IPS-11a (cell line): ENCODE data around the gene LIX1L.

Experiments used
- H3K4me3 ChIP-seq: one replicate; pipeline ENCODE4 v1.5.1; 2013; ENCODE audit warnings: low read depth, low read length, control low read depth

LIX1L gene

GRCh38 chr1:145985502-145986439, 28.0 kb upstream of the LIX1L start:
- H3K4me3 ChIP-seq, result no peak overlapping the region

DNA sequence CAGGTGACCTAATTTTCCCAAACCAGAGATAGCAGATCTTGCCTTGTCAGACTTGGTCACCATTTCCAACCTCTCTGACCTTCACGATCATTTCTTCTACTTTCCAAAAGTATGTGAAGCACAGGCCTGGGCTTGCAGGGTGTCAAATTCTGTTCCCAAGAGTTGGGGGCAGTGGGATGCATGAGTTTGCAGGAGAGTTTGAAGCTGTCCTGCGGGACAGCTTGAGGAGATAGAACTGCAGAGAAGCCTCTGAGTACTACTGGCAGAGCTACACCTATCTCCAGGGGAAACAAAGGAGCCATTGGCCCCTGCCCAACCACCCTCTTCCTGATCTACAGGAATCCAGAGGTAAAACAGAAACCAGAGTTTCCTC, 27.3 kb upstream of the LIX1L start:
- H3K4me3 ChIP-seq, result no peak overlapping the region

GRCh38 chr1:145983960-145984830, 26.4 kb upstream of the LIX1L start:
- H3K4me3 ChIP-seq, result no peak overlapping the region

DNA sequence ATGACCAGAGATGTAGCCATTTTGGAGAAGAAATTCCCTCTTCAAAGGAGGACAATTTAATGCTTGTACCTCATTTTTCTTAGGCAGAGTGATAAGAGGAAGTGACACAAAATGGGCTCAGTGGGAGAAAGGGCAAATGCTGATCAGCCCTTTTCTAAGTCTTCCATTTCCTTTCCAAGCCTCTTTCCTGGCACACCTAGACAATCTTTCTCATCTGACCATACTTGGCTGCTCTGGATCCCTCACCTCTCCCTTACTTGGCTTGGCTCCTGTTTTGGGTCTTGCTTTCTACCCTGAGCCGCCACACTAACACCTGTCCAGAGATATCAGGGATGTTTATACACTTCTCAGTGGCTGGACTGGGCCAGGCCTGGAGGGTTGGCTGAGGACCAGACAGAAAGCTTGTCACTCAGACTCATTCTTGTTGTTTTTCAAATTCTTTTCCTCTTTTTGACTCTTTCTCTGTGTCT, 25.4 kb upstream of the LIX1L start:
- H3K4me3 ChIP-seq, result no peak overlapping the region

GRCh38 chr1:145982010-145982723, 24.4 kb upstream of the LIX1L start:
- H3K4me3 ChIP-seq, result no peak overlapping the region

DNA sequence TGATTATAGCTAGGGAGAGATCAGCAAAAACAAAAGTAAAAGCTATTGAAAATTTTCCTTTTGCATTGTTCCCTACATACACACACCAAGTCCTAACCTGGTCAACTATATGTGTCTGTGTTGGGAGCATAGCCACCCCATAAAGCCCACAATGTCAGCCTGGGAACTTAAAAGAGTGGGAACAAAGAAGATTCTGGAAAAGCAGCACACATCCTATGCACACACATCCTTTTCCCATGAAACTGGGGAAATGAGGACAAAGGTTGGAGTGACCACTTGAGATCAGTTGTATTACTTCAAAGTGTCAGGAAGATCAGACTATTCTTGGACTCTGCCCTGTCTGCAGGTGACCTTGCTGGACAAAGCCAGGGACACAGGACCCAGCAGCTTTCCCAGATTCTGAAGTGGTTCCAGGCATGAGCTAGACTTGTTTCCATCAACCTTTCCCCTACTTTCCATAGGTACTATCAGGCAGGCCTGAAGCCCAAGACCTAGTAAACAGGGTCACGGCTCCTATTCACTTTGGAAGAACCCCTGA, 22.7 kb upstream of the LIX1L start:
- H3K4me3 ChIP-seq, result no peak overlapping the region

GRCh38 chr1:145979746-145980456, 22.1 kb upstream of the LIX1L start:
- H3K4me3 ChIP-seq, result no peak overlapping the region

DNA sequence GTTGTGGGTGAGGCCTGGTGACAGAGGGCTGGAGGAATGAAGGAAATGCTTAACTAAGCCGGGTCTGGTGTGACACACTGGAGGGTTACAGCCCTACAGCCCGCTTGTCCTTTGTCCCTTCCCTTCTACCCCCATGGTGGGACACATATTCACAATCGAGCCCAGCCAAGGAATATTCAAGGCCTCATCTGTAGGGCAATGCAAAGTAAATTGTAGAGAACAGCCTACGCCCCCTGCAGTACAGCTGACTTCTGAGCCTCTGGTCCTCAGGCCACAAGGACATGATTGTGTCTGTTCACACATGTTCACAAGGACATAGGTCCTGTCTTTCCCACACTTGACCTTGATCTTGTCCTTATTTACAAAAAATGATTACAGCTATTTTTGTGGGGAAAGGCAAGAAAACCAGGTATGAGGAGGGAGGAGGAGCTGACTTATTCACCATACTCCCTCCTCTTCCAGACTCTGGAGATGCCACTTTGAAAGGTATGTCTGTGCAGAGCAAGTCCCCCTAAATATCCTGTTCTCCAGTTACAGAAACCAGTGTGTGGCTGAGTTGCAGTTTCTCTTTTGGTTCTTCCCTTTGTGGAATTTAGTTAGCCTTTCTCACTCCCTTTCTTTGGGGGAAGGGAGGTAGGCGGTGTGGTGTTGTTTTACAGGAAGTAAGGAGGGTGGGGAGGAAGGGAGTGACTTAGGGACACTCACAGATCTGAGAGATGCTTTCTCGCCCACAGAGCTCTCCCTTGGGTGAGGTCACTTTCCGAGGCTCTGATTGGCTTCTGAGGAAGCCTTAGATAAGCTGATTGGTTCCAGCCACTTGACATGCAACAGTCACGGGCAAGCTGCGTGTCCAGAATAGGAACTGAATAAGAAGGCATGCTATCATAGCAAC, 21.3 kb upstream of the LIX1L start:
- no peak overlapping the region for H3K4me3 ChIP-seq

GRCh38 chr1:145978471-145978853, 20.6 kb upstream of the LIX1L start:
- no peak overlapping the region for H3K4me3 ChIP-seq

DNA sequence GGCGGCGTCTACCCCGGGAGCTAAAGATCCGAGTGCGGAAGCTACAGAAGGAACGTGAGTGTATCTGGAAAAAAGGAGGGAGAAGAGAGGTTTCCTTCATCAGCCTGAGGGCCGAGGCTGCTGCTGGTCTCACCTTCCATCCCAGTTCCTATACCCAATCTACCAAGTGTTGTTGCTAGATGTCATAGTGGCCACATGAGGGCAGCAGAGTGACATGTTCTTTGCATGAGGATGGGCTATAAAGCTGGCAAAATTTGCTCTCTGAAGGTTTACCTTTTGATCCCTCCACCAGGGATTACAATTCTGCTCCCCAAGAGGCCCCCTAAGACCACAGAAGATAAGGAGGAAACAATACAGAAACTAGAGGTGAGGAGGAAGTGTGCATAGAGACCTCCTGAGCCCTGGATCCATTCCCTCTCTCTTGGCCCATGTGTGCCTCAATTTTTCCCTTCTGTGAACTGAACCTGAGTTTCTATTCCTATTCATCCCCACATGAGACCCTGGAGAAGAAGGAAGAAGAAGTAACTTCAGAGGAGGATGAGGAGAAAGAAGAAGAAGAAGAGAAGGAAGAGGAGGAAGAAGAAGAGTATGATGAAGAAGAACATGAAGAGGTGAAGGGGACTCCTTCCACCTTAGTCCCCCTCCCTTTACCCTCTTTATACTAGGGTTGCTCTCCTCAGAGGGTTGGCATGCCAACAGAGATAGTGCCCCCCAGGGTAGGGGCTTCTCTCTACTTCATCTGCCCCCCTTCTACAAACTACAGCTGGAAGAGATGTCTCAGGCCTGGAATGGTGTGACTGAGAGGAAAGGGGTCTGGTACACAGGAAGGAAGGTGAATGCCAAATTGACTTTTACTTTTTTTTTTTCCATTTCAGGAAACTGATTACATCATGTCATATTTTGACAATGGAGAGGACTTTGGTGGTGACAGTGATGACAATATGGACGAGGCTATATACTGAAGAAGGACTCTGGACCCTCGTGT, 20.0 kb upstream of the LIX1L start:
- H3K4me3 ChIP-seq, result no peak overlapping the region

DNA sequence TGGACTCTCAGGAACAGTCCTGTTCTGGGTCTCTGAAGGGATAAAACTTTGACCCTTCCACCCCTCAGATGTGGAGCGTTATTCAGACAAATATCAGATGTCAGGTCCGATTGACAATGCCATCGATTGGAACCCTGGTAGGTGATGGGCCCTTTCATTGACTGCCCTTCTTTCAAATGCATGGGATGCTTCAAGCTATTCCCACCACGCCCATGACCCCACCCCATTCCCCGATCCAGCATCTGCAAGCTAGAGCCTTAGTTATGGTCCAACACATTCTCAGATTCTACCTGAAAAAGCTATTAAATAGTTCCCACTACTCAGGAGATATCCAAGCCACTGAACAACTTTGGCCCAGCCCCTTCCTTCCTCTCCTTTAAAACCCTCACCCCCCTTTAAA, 19.2 kb upstream of the LIX1L start:
- no peak overlapping the region for H3K4me3 ChIP-seq

DNA sequence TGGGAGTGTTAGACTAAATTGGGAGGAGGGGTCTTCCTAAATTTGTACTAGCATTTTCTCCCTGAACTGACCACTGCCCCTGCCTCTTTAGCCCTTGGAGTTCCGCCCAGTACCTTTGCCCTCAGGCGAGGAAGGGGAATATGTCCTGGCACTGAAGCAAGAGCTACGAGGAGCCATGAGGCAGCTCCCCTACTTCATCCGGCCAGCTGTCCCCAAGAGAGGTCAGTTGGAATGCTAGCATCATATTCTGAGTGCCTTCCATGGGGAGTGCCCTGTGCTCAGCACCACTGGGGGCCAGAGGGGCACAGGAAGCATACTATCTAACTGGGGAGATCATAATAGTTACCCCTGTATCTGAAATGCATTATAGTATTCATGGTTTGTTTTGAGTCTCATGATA, 17.4 kb upstream of the LIX1L start:
- no peak overlapping the region for H3K4me3 ChIP-seq

DNA sequence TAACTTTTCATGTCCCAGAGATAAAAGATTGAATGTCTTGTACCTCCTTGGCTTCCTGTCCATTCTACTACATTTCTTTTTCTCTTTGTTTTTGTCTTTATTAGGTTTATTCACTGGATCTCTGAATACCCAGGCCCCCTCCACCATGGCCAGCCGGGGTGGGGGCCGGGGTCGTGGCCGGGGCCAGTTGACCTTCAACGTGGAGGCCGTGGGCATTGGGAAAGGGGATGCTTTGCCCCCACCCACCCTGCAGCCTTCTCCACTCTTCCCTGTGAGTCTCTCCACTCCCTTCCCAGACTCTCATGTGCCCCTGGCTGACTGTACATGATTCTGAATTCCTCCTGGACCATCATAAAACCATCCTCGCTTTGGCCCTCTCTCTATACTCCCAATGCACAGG, 16.9 kb upstream of the LIX1L start:
- H3K4me3 ChIP-seq, result no peak overlapping the region

GRCh38 chr1:145972580-145972979, 14.8 kb upstream of the LIX1L start:
- H3K4me3 ChIP-seq, result no peak overlapping the region

- H3K4me3 ChIP-seq, result no peak overlapping the region
These were observed 9.5 kb upstream of the LIX1L start for GRCh38 chr1:145967288-145967687.

GRCh38 chr1:145965119-145965744, 7.4 kb upstream of the LIX1L start:
- H3K4me3 ChIP-seq, result peak overlapping the region; percentile 44

DNA sequence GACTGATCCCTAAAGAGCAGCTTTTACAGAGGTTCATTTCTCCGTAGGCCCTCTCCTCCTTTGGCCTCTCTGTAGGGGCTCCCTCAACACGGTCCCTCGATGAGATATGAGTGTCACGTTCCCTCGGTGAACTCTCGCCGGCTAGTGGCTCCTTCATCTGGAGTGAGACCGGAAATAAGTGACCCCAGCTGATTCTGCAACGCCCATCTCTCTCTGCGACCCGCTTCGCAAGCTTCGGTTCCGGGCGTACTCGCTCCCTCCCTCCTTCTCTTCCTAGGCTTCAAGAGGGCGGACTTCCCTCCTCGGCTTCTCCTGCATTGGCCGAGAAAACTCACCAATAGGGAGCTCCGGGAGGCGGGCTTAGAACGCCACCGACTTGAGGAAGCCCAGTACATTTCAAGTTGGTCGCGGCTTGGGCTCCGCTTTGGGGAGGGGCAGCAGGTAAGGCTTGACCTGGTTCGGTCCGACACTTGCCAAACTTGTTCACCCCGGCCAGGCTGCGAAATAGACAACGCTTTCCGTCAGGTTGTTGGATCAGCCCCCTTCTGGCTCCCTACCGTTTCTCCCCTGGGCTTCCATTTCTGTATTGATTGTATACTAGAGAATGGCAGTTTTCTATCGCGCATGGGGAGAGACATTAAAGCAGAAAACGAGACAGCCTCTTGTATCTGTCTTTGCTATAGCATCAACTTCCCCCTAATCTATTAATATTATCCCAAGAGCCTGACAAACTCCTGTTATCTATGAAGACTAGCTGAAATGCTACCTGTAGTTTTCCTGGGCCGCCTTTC, 6.7 kb upstream of the LIX1L start, which contains the start of the genes ANKRD34A and POLR3GL:
ANKRD34A (minus strand) TSS at position 248 of the 791 bp plus-strand sequence. CDS start 2,816 bp downstream, outside the sequence.
POLR3GL (plus strand) TSS at position 363 of the 791 bp plus-strand sequence. CDS start 10,176 bp downstream, outside the sequence.
- peak within 1 kb of the TSS; percentile 44 for H3K4me3 ChIP-seq
